GM12878 (cell line): ENCODE data around the gene SCRN2. TPM values are rescaled to one million over a fixed set of nuclear protein-coding genes. Genes with fewer than 3 reads are reported as not detected.

ENCODE experiments used
- CBFB ChIP-seq: IDR thresholded peaks from 2 replicates; pipeline ENCODE4 v1.6.1; 2016; ENCODE audit warnings: antibody characterized with exemption, low read depth
- CTCF ChIP-seq, 3 experiments: IDR thresholded peaks in 2 of 3; conservative IDR thresholded peaks in 1 of 3; 2 replicates each; pipeline ENCODE4 v1.5.1; 2011; ENCODE audit warnings: low read depth in 3 of 3, low read length in 3 of 3, mild to moderate bottlenecking in 3 of 3, control low read depth in 2 of 3, moderate library complexity in 2 of 3, inconsistent platforms in 1 of 3, mixed read lengths in 1 of 3; ENCODE audit not compliant: control insufficient read depth in 2 of 3, insufficient read depth in 1 of 3; ENCODE audit errors: extremely low read depth in 1 of 3
- CUX1 ChIP-seq: IDR thresholded peaks from 2 replicates; pipeline ENCODE4 v1.6.1; 2012; ENCODE audit warnings: improper control_type of control experiment, low read depth, low read length; ENCODE audit not compliant: insufficient replicate concordance
- E2F8 ChIP-seq: fragments of 450-650 bp; IDR thresholded peaks from 2 replicates; pipeline ENCODE4 v1.6.1; 2018; ENCODE audit warnings: mild to moderate bottlenecking, low read depth, moderate library complexity; ENCODE audit not compliant: partially characterized antibody
- EED ChIP-seq: sonication (generic); IDR thresholded peaks from 2 replicates; pipeline ENCODE4 v1.6.1; 2016; ENCODE audit warnings: antibody characterized with exemption, low read depth
- MLLT1 ChIP-seq: fragments of 450-650 bp; IDR thresholded peaks from 2 replicates; pipeline ENCODE4 v1.6.1; 2016; ENCODE audit warnings: mild to moderate bottlenecking
- PAX5 ChIP-seq: IDR thresholded peaks from 2 replicates; pipeline ENCODE4 v1.6.1; 2011; ENCODE audit warnings: low read depth, low read length, borderline replicate concordance
- PBX3 ChIP-seq: IDR thresholded peaks from 2 replicates; pipeline ENCODE4 v1.6.1; 2011; ENCODE audit warnings: mild to moderate bottlenecking, low read depth, low read length, moderate library complexity; ENCODE audit not compliant: insufficient replicate concordance
- POLR2AphosphoS5 ChIP-seq: IDR thresholded peaks from 2 replicates; pipeline ENCODE4 v1.6.1; 2011; ENCODE audit warnings: mild to moderate bottlenecking, low read length, inconsistent platforms
- RAD21 ChIP-seq: IDR thresholded peaks from 2 replicates; pipeline ENCODE4 v1.6.1; 2011; ENCODE audit warnings: mild to moderate bottlenecking, low read depth, low read length, moderate library complexity; ENCODE audit not compliant: insufficient read depth
- RELB ChIP-seq: fragments of 450-650 bp; IDR thresholded peaks from 2 replicates; pipeline ENCODE4 v1.6.1; 2017; ENCODE audit warnings: low read depth, mild to moderate bottlenecking, moderate library complexity
- polyA plus RNA-seq, 11 experiments: library from polyadenylated mRNA; depleted of rRNA in 4 of 11; unstranded in 6 of 11; stranded (reverse) in 5 of 11; fragments of >200 nt; fragmentation: Nextera tagmentation in 4 of 11; fragmentation: Illumina TruSeq in 1 of 11; extraction: Ambion mirVana in 4 of 11; extraction: Trizol in 1 of 11; gene quantifications; 1 replicate in 1 of 11; 2 replicates in 10 of 11; pipeline versions ENCODE4 v1.2.1 to v1.2.3, GENCODE V29; 2011 to 2016; ENCODE audit warnings: inconsistent platforms in 2 of 11, missing spikeins in 2 of 11, low read depth in 1 of 11
- total RNA-seq, 4 experiments: library from RNA; depleted of rRNA in 3 of 4; stranded (reverse); fragments of >200 nt in 3 of 4; fragmentation: Illumina TruSeq in 1 of 4; extraction: Trizol in 1 of 4; gene quantifications; 2 replicates each; pipeline versions ENCODE4 v1.2.1 to v1.2.3, GENCODE V29; 2013 to 2021

SCRN2 gene
- total and polyA plus RNA-seq, 10 of the 15 experiments (the other 5 are each of a cell fraction or from before 2014, with no cell fraction given), result 0.34 to 33.3 (median 20.1) TPM

GRCh38 chr17:47821424-47822391 lies 19.4 kb downstream of the SCRN2 start, which contains the start of gene OSBPL7 (continued):
- TF ChIP-seq PBX3 (no peak), CBFB (no peak), MLLT1 (peak; percentile 57; the same call in 1 of the 2 replicates), RELB (0 out of 2 replicates have a peak, but pooled peaks have one; percentile 45), CUX1 (no peak), EED (peak; percentile 31; the same call in 1 of the 2 replicates), CTCF (IDR thresholded peaks at IDR 0.05 in 2 of 3, conservative IDR thresholded peaks at IDR 0.05 in 1 of 3; ENCODE audit: control insufficient read depth in 2 of 3, extremely low read depth in 1 of 3, insufficient read depth in 1 of 3, low read depth in 3 of 3, low read length in 3 of 3) (peak; percentile 21 to 77 (median 35); a peak in 4 of 6 replicates), E2F8 (peak; percentile 73), PAX5 (0 out of 2 replicates have a peak, but pooled peaks have one; percentile 6), RAD21 (no peak), POLR2AphosphoS5 (peak; percentile 85)
